ENCODE data around the gene RLIM. TPM values are rescaled to one million over a fixed set of nuclear protein-coding genes. Genes with fewer than 3 reads are reported as not detected.

The RLIM gene
- total RNA-seq, 1 experiment from 2014 or later = 36.4 TPM

- Histone ChIP-seq H3K36me3 (ENCODE audit: control insufficient read depth in 1 of 2, insufficient read depth in 2 of 2, low read length in 2 of 2) (no peaks in the 10 kb centered on the region), H3K9me3 (ENCODE audit: control insufficient read depth in 1 of 2, insufficient read depth in 1 of 2, low read depth in 1 of 2, low read length in 2 of 2) (no peaks in the 10 kb centered on the region), H4K20me1 (ENCODE audit: insufficient read depth) (no peaks in the 10 kb centered on the region), H3K27me3 (ENCODE audit: insufficient read depth, low read length) (no peaks in the 10 kb centered on the region), H3K4me1 (ENCODE audit: control insufficient read depth in 1 of 2, insufficient read depth in 2 of 2, low read length in 2 of 2) (no peaks in the 10 kb centered on the region), H3K79me2 (ENCODE audit: insufficient read depth, low read length) (no peaks in the 10 kb centered on the region), H3K4me3 (replicated peaks in 1 of 2; ENCODE audit: low read depth in 1 of 2, low read length in 2 of 2) (no peak overlapping the region), H3K9ac (ENCODE audit: low read length) (no peak overlapping the region), H2AFZ (ENCODE audit: low read depth, low read length, poor library complexity, severe bottlenecking) (no peak overlapping the region), H3K4me2 (ENCODE audit: low read length) (no peak overlapping the region), H3K27ac (ENCODE audit: low read depth, low read length) (no peak overlapping the region), H3K9me2 (ENCODE audit: insufficient read depth) (no peaks in the 10 kb centered on the region)
- ChIA-PET RAD21 (ENCODE audit: low non-redundant PET in 1 of 2, low total read pairs in 2 of 2, uncharacterized antibody in 2 of 2, unreplicated experiment in 2 of 2) (no interaction called here), CTCF (no interaction called here), POLR2A (no interaction called here)
- TF ChIP-seq SP1 (IDR thresholded peaks at IDR 0.05; ENCODE audit: low read depth) (no peak), CTCF (IDR thresholded peaks at IDR 0.05 in 2 of 3, conservative IDR thresholded peaks at IDR 0.05 in 1 of 3; ENCODE audit: borderline replicate concordance in 1 of 3, insufficient read depth in 1 of 3, low read depth in 2 of 3, low read length in 2 of 3) (no peak), JUND (IDR thresholded peaks at IDR 0.05) (no peak)
- no peak for ATAC-seq
- DNase-seq (ENCODE audit: low read depth, low spot score) = no peak
- no TSS peak for BruUV-seq (replicated peaks)
- intact Hi-C loops (cut with micrococcal nuclease) = no loop called here
Observed at GRCh38 chrX:74545880-74546523, 68.4 kb downstream of the RLIM start.

- no peaks in the 10 kb centered on the region for H3K9me2 ChIP-seq (ENCODE audit: insufficient read depth)
- intact Hi-C loops (cut with micrococcal nuclease) = no loop called here
- no peaks in the 10 kb centered on the region for H4K20me1 ChIP-seq (ENCODE audit: insufficient read depth)
- no peaks in the 10 kb centered on the region for H3K36me3 ChIP-seq (ENCODE audit: control insufficient read depth in 1 of 2, insufficient read depth in 2 of 2, low read length in 2 of 2)
- ChIA-PET CTCF (no interaction called here), POLR2A (no interaction called here), RAD21 (ENCODE audit: low non-redundant PET in 1 of 2, low total read pairs in 2 of 2, uncharacterized antibody in 2 of 2, unreplicated experiment in 2 of 2) (no interaction called here)
- ATAC-seq = no peak
- no peak overlapping the region for H3K4me2 ChIP-seq (ENCODE audit: low read length)
- H3K9me3 ChIP-seq (ENCODE audit: control insufficient read depth in 1 of 2, insufficient read depth in 1 of 2, low read depth in 1 of 2, low read length in 2 of 2) = no peaks in the 10 kb centered on the region
- no peaks in the 10 kb centered on the region for H3K79me2 ChIP-seq (ENCODE audit: insufficient read depth, low read length)
- H3K4me1 ChIP-seq (ENCODE audit: control insufficient read depth in 1 of 2, insufficient read depth in 2 of 2, low read length in 2 of 2) = peaks cover 0 to 2% of the 10 kb centered on the region in 2 experiments; a peak in 1 of 4 replicates
- no peak overlapping the region for H3K27ac ChIP-seq (ENCODE audit: low read depth, low read length)
- no peak overlapping the region for H3K4me3 ChIP-seq (replicated peaks in 1 of 2; ENCODE audit: low read depth in 1 of 2, low read length in 2 of 2)
- no peak overlapping the region for H2AFZ ChIP-seq (ENCODE audit: low read depth, low read length, poor library complexity, severe bottlenecking)
- BruUV-seq (replicated peaks) = no TSS peak
- no peak overlapping the region for H3K9ac ChIP-seq (ENCODE audit: low read length)
- DNase-seq (ENCODE audit: low read depth, low spot score) = no peak
- H3K27me3 ChIP-seq (ENCODE audit: insufficient read depth, low read length) = no peaks in the 10 kb centered on the region
- TF ChIP-seq CEBPB (IDR thresholded peaks at IDR 0.05; ENCODE audit: low read depth) (no peak), SRF (IDR thresholded peaks at IDR 0.05; ENCODE audit: low read depth) (no peak), REST (IDR thresholded peaks at IDR 0.05; ENCODE audit: low read depth) (no peak), POLR2A (IDR thresholded peaks at IDR 0.05; ENCODE audit: borderline replicate concordance, extremely low read depth, insufficient read depth, insufficient read length) (no peak), ZBTB33 (IDR thresholded peaks at IDR 0.05; ENCODE audit: extremely low read depth, insufficient replicate concordance, low read length) (no peak)
Observed at GRCh38 chrX:74540635-74541249, 73.7 kb downstream of the RLIM start.

Measured in HCT116 (cell line).